Loucy (cell line): Measurements from ENCODE around the gene RNASE12.

Experiments
- EZH2phosphoT487 ChIP-seq: fragments of 200-600 bp; IDR thresholded peaks from 2 replicates; pipeline ENCODE4 v1.6.1; 2018; ENCODE audit warnings: antibody characterized with exemption, mild to moderate bottlenecking, moderate library complexity, borderline replicate concordance
- TF ChIP-seq, protein P1 (sequence below): fragments of 200-600 bp; sonication (generic); conservative IDR thresholded peaks from 2 replicates; pipeline ENCODE4 v1.5.1; 2014; ENCODE audit warnings: mild to moderate bottlenecking, antibody characterized with exemption, low read length

- TF ChIP-seq, protein P1, sequence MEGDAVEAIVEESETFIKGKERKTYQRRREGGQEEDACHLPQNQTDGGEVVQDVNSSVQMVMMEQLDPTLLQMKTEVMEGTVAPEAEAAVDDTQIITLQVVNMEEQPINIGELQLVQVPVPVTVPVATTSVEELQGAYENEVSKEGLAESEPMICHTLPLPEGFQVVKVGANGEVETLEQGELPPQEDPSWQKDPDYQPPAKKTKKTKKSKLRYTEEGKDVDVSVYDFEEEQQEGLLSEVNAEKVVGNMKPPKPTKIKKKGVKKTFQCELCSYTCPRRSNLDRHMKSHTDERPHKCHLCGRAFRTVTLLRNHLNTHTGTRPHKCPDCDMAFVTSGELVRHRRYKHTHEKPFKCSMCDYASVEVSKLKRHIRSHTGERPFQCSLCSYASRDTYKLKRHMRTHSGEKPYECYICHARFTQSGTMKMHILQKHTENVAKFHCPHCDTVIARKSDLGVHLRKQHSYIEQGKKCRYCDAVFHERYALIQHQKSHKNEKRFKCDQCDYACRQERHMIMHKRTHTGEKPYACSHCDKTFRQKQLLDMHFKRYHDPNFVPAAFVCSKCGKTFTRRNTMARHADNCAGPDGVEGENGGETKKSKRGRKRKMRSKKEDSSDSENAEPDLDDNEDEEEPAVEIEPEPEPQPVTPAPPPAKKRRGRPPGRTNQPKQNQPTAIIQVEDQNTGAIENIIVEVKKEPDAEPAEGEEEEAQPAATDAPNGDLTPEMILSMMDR: no peak
- TF ChIP-seq EZH2phosphoT487: no peak
These were observed 27.2 kb downstream of the RNASE12 start for GRCh38 chr14:20563971-20564370.
